HG02623 (cell line): ENCODE data around the gene LSM12.
"Not testable (repeated sequence)": the region's sequence is repeated elsewhere in the genome, so short reads cannot be mapped to it uniquely, and the experiment has no call there.

Experiments used
- ATAC-seq: cut with Tn5 transposase; IDR thresholded peaks from one replicate; pipeline ENCODE4 v1.9.1; 2021; ENCODE audit warnings: moderate library complexity; ENCODE audit not compliant: unreplicated experiment

The LSM12 gene

GRCh38 chr17:44076716-44077594, 10.5 kb upstream of the LSM12 start:
- ATAC-seq = no peak

- ATAC-seq = no peak
These were observed 9.3 kb upstream of the LSM12 start for GRCh38 chr17:44075598-44076293.

- no peak for ATAC-seq
These were observed 8.4 kb upstream of the LSM12 start for GRCh38 chr17:44074911-44075285.

- ATAC-seq = no peak
These were observed 7.9 kb upstream of the LSM12 start for GRCh38 chr17:44074231-44074910.

GRCh38 chr17:44071772-44072171, 5.3 kb upstream of the LSM12 start:
- no peak for ATAC-seq

- no peak for ATAC-seq
These were observed 4.7 kb upstream of the LSM12 start for GRCh38 chr17:44071198-44071520.

GRCh38 chr17:44070455-44071197, 4.2 kb upstream of the LSM12 start, which contains the start of gene G6PC3:
G6PC3 (plus strand) TSS chr17:44070735; CDS start chr17:44070966, 231 bp downstream.
- ATAC-seq = peak; percentile 69

GRCh38 chr17:44069974-44070454, 3.5 kb upstream of the LSM12 start:
- ATAC-seq = no peak

GRCh38 chr17:44067545-44067940, 1.1 kb upstream of the LSM12 start:
- no peak for ATAC-seq

GRCh38 chr17:44065668-44066203, 735 bp downstream of the LSM12 start:
- ATAC-seq = no peak

- no peak for ATAC-seq
These were observed 2.5 kb downstream of the LSM12 start for GRCh38 chr17:44063704-44064639.

- no peak for ATAC-seq
These were observed 3.6 kb downstream of the LSM12 start for GRCh38 chr17:44062871-44063270.

- ATAC-seq = no peak
These were observed 5.0 kb downstream of the LSM12 start for GRCh38 chr17:44061446-44061845.

GRCh38 chr17:44059101-44059892, 7.2 kb downstream of the LSM12 start:
- ATAC-seq = no peak

- no peak for ATAC-seq
These were observed 13.2 kb downstream of the LSM12 start for GRCh38 chr17:44053125-44053872.

GRCh38 chr17:44049294-44050060, 17.0 kb downstream of the LSM12 start:
- no peak for ATAC-seq

GRCh38 chr17:44046893-44047292, 19.6 kb downstream of the LSM12 start:
- ATAC-seq = not testable (repeated sequence)
